Endodermal cell (in vitro differentiated cells): Measurements from ENCODE around the gene BRWD1. TPM values are rescaled to one million over a fixed set of nuclear protein-coding genes. Genes with fewer than 3 reads are reported as not detected.

Experiments
- DNase-seq: peaks from one replicate; pipeline ENCODE4 v3.0.0-alpha.2; 2017
- H3K27ac ChIP-seq: 2 replicates; pipeline ENCODE4 v1.5.1; 2013; ENCODE audit warnings: mild to moderate bottlenecking, low read depth, low read length, moderate library complexity
- H3K27me3 ChIP-seq: 2 replicates; pipeline ENCODE4 v1.6.1; 2013; ENCODE audit warnings: mild to moderate bottlenecking, low read length, moderate library complexity; ENCODE audit not compliant: insufficient read depth, control insufficient read depth, poor library complexity, severe bottlenecking
- H3K36me3 ChIP-seq: 2 replicates; pipeline ENCODE4 v1.7.0; 2013; ENCODE audit warnings: mild to moderate bottlenecking, low read length, moderate library complexity; ENCODE audit not compliant: control insufficient read depth, insufficient read depth
- H3K4me1 ChIP-seq: one replicate; pipeline ENCODE4 v1.7.0; 2013; ENCODE audit warnings: low read length; ENCODE audit not compliant: control insufficient read depth, insufficient read depth
- H3K4me3 ChIP-seq: 2 replicates; pipeline ENCODE4 v1.5.1; 2013; ENCODE audit warnings: mild to moderate bottlenecking, low read length, moderate library complexity
- H3K9ac ChIP-seq: 2 replicates; pipeline ENCODE4 v1.6.1; 2013; ENCODE audit warnings: mild to moderate bottlenecking, low read length, moderate library complexity; ENCODE audit not compliant: poor library complexity, severe bottlenecking; ENCODE audit errors: extremely low read depth
- H3K9me3 ChIP-seq: 2 replicates; pipeline ENCODE4 v1.6.1; 2013; ENCODE audit warnings: mild to moderate bottlenecking, low read length, moderate library complexity; ENCODE audit not compliant: control insufficient read depth
- H3K27ac Mint-ChIP-seq: 2 replicates; pipeline ENCODE4 v1.8.0; 2020; ENCODE audit warnings: mixed read lengths
- H3K27me3 Mint-ChIP-seq: 2 replicates; pipeline ENCODE4 v1.8.0; 2021; ENCODE audit warnings: mild to moderate bottlenecking, mixed read lengths; ENCODE audit not compliant: insufficient read depth
- H3K36me3 Mint-ChIP-seq: 2 replicates; pipeline ENCODE4 v1.8.0; 2020; ENCODE audit warnings: low read depth, mixed read lengths
- H3K4me1 Mint-ChIP-seq: 2 replicates; pipeline ENCODE4 v1.8.0; 2020; ENCODE audit warnings: mixed read lengths
- H3K4me3 Mint-ChIP-seq: 2 replicates; pipeline ENCODE4 v1.8.0; 2020; ENCODE audit warnings: mild to moderate bottlenecking, moderate library complexity, mixed read lengths
- H3K9me3 Mint-ChIP-seq: 2 replicates; pipeline ENCODE4 v1.8.0; 2020; ENCODE audit warnings: mild to moderate bottlenecking, mixed read lengths
- WGBS, 2 experiments: methylation state at CpG; one replicate each; pipeline versions ENCODE4 v1.1.5 to v1.1.7; 2013; ENCODE audit warnings: missing lambda C conversion rate in 2 of 2, mixed read lengths in 1 of 2; ENCODE audit not compliant: insufficient coverage in 1 of 2, insufficient read length in 1 of 2; 5-methylcytosine and 5-hydroxymethylcytosine counted together
- total RNA-seq, 2 donors: library from RNA; stranded (reverse); fragmentation: NEBNext Ultra II Directional in 1 of 2; extraction: Animal tissue kit (Norgen Biotek cat#: 25700) in 1 of 2; gene quantifications; 2 replicates in 1 of 2; 3 replicates in 1 of 2; pipeline ENCODE4 v1.2.1, GENCODE V29; 2021
- TF ChIP-seq, protein P1 (sequence below): fragments of 200-600 bp; sonication (generic); conservative IDR thresholded peaks from 2 replicates; pipeline ENCODE4 v1.5.0; 2021; ENCODE audit warnings: antibody characterized with exemption, mild to moderate bottlenecking

BRWD1 gene
- total RNA-seq, 2 donors from 2014 or later: 64.7 to 76.1 TPM

DNA sequence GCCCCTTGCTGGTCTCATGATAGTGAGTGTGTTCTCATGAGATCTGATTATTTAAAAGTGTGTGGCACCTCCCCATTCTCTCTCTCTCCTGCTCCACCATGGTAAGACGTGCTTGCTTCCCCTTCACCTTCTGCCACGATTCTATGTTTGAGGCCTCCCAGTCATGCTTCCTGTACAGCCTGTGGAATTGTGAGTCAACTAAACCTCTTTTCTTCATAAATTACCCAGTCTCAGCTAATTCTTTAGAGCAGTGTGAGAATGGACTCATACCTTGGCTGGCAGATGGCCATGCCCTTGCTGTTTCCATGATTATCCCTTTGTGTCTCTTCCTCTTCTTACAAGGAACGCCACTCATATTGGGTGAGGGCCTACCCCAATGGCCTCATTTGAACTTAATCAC lies 170.5 kb downstream of the BRWD1 start:
- H3K27ac Mint-ChIP-seq: no peak overlapping the region
- H3K27me3 Mint-ChIP-seq: no peaks in the 10 kb centered on the region
- H3K9ac ChIP-seq: no peak overlapping the region
- no peak for DNase-seq
- peaks cover 11% of the 10 kb centered on the region for H3K4me1 Mint-ChIP-seq
- no peaks in the 10 kb centered on the region for H3K27me3 ChIP-seq
- no peak overlapping the region for H3K27ac ChIP-seq
- TF ChIP-seq, protein P1, sequence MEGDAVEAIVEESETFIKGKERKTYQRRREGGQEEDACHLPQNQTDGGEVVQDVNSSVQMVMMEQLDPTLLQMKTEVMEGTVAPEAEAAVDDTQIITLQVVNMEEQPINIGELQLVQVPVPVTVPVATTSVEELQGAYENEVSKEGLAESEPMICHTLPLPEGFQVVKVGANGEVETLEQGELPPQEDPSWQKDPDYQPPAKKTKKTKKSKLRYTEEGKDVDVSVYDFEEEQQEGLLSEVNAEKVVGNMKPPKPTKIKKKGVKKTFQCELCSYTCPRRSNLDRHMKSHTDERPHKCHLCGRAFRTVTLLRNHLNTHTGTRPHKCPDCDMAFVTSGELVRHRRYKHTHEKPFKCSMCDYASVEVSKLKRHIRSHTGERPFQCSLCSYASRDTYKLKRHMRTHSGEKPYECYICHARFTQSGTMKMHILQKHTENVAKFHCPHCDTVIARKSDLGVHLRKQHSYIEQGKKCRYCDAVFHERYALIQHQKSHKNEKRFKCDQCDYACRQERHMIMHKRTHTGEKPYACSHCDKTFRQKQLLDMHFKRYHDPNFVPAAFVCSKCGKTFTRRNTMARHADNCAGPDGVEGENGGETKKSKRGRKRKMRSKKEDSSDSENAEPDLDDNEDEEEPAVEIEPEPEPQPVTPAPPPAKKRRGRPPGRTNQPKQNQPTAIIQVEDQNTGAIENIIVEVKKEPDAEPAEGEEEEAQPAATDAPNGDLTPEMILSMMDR: no peak
- H3K4me3 ChIP-seq: no peak overlapping the region
- WGBS, 2 experiments: 92 to 96% methylated on average over 2 to 3 of the region's 3 CpGs
- H3K36me3 Mint-ChIP-seq: peaks cover 2% of the 10 kb centered on the region
- H3K9me3 ChIP-seq: peaks cover 22% of the 10 kb centered on the region
- H3K36me3 ChIP-seq: no peaks in the 10 kb centered on the region
- peaks cover 3% of the 10 kb centered on the region for H3K4me1 ChIP-seq
- peaks cover 23% of the 10 kb centered on the region for H3K9me3 Mint-ChIP-seq
- H3K4me3 Mint-ChIP-seq: no peak overlapping the region

DNA sequence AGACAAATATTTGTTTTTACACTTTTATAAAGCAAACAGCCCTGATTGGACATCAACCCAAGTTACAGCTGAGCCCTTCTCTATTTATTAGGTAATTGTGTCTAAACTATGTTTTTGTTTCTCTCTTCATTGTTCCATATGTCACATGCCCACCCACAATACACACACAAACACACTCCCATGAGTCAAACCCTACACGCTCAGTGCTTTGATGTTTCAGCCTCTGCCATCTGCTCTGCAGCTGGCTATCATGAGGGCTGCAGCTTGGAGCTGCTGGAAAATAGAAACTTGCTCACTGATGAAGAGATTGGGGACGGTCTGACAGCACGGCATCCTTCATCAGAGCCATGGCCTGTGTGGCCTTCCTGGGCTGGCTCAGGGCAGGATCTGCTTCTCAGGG lies 171.9 kb downstream of the BRWD1 start:
- Mint-ChIP-seq H3K36me3 (no peaks in the 10 kb centered on the region), H3K4me1 (peaks cover 18% of the 10 kb centered on the region), H3K27me3 (no peaks in the 10 kb centered on the region), H3K9me3 (peaks cover 20% of the 10 kb centered on the region), H3K27ac (no peak overlapping the region), H3K4me3 (no peak overlapping the region)
- Histone ChIP-seq H3K27ac (no peak overlapping the region), H3K4me3 (no peak overlapping the region), H3K36me3 (no peaks in the 10 kb centered on the region), H3K9ac (no peak overlapping the region), H3K9me3 (peaks cover 17% of the 10 kb centered on the region), H3K27me3 (no peaks in the 10 kb centered on the region), H3K4me1 (peaks cover 3% of the 10 kb centered on the region)
- 92 to 97% methylated on average over 3 of the region's 3 CpGs for WGBS, 2 experiments
- TF ChIP-seq, protein P1: no peak
- no peak for DNase-seq

DNA sequence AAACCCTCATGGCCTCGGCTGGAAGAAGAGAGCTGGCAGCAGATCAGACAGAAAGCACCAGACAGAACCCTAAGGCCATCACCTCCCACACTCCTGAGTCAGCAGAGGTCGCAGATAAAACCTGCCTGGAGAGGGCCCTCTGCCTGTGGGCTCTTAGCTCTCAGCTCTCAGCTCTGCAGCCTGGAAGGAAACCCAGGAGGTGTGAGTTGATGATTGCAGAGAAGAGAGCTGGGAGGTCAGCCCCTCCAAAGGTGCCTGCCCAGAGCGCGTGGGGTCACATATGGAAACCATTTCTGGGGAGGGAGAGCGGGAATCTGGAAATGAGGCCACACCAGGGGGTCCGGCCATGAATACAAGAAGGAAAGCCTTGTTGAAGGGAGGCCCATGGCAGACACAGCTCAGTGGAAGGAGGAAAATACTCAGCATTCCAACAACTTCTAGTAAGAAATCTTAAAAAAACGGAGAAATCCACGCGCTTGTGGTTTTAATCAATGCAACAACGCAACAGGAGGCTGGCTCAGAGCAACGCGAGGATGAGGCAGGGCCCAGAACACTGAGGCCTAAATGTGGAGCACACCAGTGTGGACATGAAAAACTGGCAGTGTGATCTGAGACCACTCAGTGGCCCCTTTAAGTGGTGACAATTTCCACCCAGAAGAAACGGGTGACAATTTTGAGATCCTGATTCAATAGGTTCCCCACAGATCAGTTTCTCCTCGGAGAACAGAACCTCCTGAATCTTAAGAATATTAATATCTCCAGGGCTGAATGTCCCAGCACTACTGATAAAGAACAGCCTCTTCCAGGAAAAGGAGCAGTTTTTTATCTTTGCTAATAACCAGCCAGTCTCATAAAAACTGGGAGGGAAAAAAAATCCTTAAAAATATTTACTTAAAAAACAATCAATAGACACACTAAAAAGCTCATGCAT lies 175.9 kb downstream of the BRWD1 start:
- 72 to 85% methylated on average over 4 to 14 of the region's 14 CpGs for WGBS, 2 experiments
- Mint-ChIP-seq H3K36me3 (no peaks in the 10 kb centered on the region), H3K4me3 (no peak overlapping the region), H3K27ac (peak overlapping the region; percentile 83), H3K27me3 (no peaks in the 10 kb centered on the region), H3K9me3 (no peaks in the 10 kb centered on the region), H3K4me1 (peaks cover 15% of the 10 kb centered on the region)
- peak; percentile 82 for DNase-seq
- no peak overlapping the region for H3K9ac ChIP-seq
- H3K27me3 ChIP-seq: no peaks in the 10 kb centered on the region
- peaks cover 6% of the 10 kb centered on the region for H3K9me3 ChIP-seq
- H3K36me3 ChIP-seq: no peaks in the 10 kb centered on the region
- no peak overlapping the region for H3K27ac ChIP-seq
- no peaks in the 10 kb centered on the region for H3K4me1 ChIP-seq
- TF ChIP-seq, protein P1: peak; percentile 50
- no peak overlapping the region for H3K4me3 ChIP-seq
